Measurements from ENCODE around the gene KANSL1. TPM values are rescaled to one million over a fixed set of nuclear protein-coding genes. Genes with fewer than 3 reads are reported as not detected.
A peak's percentile ranks its signal among the peaks of the same experiment; 100 is the strongest.

Gene KANSL1
- total RNA-seq, 1 donor from 2014 or later: 106 TPM

DNA sequence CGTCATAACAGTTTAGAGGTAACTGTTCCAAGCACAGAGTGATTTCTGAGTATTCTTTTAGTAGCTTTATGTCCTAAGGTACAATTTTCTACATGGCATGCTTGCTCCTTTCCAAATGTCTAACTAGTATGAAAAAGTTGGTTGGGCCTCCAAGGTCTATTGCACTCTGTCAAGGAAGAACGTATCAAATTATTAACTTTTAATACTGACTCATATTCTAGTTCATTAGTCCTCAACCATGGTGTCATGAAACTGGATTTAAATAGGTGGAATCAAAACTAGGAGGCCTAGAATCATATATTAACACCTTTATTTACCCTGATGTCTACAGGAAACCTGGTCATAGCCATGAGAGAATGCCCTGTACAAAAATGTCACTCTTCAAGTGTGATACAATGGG, 132.8 kb downstream of the KANSL1 start:
- Histone ChIP-seq H3K36me3 (ENCODE audit: control insufficient read depth, insufficient read depth, low read length) (no peaks in the 10 kb centered on the region), H3K27me3 (ENCODE audit: control insufficient read depth, insufficient read depth, low read length) (no peaks in the 10 kb centered on the region), H3K4me3 (ENCODE audit: low read depth, low read length) (no peak overlapping the region)
- TF ChIP-seq CTCF (IDR thresholded peaks at IDR 0.05; ENCODE audit: insufficient read depth, low read length, severe bottlenecking): no peak
- no peak for FAIRE-seq
- no peak for DNase-seq (ENCODE audit: low read depth)

DNA sequence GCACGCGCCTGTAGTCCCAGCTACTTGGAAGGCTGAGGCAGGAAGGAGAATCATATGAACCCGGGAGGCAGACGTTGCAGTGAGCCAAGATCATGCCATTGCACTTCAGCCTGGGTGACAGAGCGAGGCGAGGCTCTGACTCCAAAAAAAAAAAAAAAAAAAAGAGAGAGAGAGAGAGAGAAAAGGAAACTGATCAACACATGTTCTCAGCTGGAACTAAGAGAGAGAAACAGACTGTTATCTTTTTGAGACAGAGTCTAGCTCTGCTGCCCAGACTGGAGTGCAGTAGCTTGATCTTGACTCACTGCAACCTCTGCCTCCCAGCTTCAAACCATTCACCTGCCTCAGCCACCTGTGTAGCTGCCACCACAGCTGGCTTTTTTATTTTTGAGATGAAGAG, 133.7 kb downstream of the KANSL1 start:
- H3K4me3 ChIP-seq (ENCODE audit: low read depth, low read length): no peak overlapping the region
- no peaks in the 10 kb centered on the region for H3K36me3 ChIP-seq (ENCODE audit: control insufficient read depth, insufficient read depth, low read length)
- FAIRE-seq (no peak), DNase-seq (ENCODE audit: low read depth) (no peak)
- no peaks in the 10 kb centered on the region for H3K27me3 ChIP-seq (ENCODE audit: control insufficient read depth, insufficient read depth, low read length)
- TF ChIP-seq CTCF (IDR thresholded peaks at IDR 0.05; ENCODE audit: insufficient read depth, low read length, severe bottlenecking): no peak

DNA sequence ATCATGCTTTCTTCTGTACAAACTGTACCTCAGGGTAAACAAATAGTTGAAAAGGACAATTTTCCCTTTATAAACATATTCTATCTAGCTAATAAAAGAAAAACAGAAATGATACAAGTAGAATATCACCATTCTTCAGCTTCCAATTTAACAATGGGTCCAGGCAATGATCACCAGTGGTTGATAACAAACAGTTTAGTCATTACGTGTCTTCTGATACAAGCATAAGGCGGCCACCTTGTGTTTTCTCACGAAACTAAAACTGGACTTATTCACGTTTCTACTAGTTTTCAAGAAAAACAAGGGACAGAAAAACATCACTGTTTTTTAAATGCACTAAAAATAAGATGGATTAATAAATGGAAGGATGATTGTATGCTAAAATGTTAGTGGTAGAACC, 135.9 kb downstream of the KANSL1 start:
- FAIRE-seq: no peak
- H3K27me3 ChIP-seq (ENCODE audit: control insufficient read depth, insufficient read depth, low read length): no peaks in the 10 kb centered on the region

DNA sequence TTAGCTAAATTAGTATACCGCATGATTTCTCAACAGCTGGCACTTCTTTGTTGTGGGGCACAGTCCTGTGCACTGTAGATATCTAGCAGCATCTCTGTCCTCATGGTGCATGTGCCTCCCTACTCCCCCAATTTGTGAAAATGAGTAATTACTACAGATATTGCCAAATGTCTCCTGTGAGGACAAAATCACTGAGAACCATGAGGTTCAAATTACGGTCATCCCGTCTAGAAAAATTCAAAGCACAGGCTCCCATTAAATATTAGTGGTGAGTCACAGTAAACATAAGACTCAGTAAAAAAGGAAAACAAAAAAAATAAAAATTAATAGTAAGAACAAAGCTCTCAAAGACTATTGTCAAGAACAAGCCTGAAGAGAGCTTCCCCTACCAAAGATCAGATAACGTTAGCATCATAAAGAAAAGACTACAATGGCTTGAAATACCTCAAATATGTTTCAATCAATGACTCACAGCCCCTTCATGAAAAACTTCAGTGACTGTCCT, 136.4 kb downstream of the KANSL1 start:
- Histone ChIP-seq H3K36me3 (ENCODE audit: control insufficient read depth, insufficient read depth, low read length) (peaks cover 2% of the 10 kb centered on the region), H3K27me3 (ENCODE audit: control insufficient read depth, insufficient read depth, low read length) (no peaks in the 10 kb centered on the region), H3K4me3 (ENCODE audit: low read depth, low read length) (no peak overlapping the region)
- FAIRE-seq: no peak
- peak; percentile 46 for DNase-seq (ENCODE audit: low read depth)
- no peak for TF ChIP-seq CTCF (IDR thresholded peaks at IDR 0.05; ENCODE audit: insufficient read depth, low read length, severe bottlenecking)

More for the DNA sequence above, 135.9 kb downstream of the KANSL1 start:
- no peak for TF ChIP-seq CTCF (IDR thresholded peaks at IDR 0.05; ENCODE audit: insufficient read depth, low read length, severe bottlenecking)
- DNase-seq (ENCODE audit: low read depth): no peak
- H3K36me3 ChIP-seq (ENCODE audit: control insufficient read depth, insufficient read depth, low read length): peaks cover 2% of the 10 kb centered on the region
- no peak overlapping the region for H3K4me3 ChIP-seq (ENCODE audit: low read depth, low read length)

DNA sequence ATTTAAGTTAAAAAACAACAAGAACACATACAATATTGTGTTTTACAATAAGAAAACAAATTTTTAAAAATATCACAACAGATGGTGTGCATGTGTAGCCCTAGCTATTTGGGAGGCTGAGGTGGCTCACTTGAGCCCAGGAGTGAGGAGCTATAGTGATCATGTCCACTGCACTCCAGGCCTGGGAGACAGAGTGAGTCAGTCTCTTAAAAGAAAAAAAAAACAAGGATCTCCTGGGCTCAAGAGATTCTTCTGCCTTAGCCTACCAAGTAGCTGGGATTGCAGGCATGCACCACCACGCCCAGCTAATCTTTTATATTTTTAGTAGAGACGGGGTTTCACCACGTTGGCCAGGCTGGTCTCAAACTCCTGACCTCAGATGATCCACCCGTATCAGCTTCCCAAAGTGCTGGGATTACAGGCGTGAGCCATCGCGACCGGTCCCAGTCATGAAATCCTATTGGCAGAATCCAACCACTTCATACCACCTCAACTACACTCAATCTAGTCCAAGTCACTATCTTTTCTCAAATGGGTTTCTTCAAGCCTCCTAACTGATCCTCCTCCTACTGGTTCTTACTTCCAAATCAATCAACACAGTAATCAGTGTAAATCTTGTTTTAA, 139.2 kb downstream of the KANSL1 start:
- no peak for TF ChIP-seq CTCF (IDR thresholded peaks at IDR 0.05; ENCODE audit: insufficient read depth, low read length, severe bottlenecking)
- H3K4me3 ChIP-seq (ENCODE audit: low read depth, low read length): no peak overlapping the region
- DNase-seq (ENCODE audit: low read depth) (peak; percentile 18), FAIRE-seq (no peak)
- peaks cover 14% of the 10 kb centered on the region for H3K36me3 ChIP-seq (ENCODE audit: control insufficient read depth, insufficient read depth, low read length)
- no peaks in the 10 kb centered on the region for H3K27me3 ChIP-seq (ENCODE audit: control insufficient read depth, insufficient read depth, low read length)

DNA sequence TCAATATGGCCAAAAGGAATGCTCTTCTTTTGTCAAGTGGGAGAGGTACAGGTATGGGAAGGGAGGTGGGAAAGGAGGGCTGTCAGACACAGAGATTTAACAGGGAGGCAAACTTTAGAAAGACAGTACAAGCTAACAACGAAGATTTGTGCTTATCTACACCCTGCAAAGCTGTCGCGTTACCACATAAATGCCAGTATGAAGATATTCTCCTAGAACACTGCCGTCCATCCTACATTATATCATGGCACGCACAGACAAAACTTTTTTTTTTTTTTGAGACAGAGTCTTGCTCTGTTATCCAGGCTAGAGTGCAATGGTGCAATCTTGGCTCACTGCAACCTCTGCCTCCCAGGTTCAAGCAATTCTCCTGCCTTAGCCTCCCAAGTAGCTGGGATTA, 143.6 kb downstream of the KANSL1 start:
- no peak overlapping the region for H3K4me3 ChIP-seq (ENCODE audit: low read depth, low read length)
- no peak for FAIRE-seq
- H3K27me3 ChIP-seq (ENCODE audit: control insufficient read depth, insufficient read depth, low read length): no peaks in the 10 kb centered on the region
- TF ChIP-seq CTCF (IDR thresholded peaks at IDR 0.05; ENCODE audit: insufficient read depth, low read length, severe bottlenecking): no peak
- no peak for DNase-seq (ENCODE audit: low read depth)
- peaks cover 19% of the 10 kb centered on the region for H3K36me3 ChIP-seq (ENCODE audit: control insufficient read depth, insufficient read depth, low read length)
